ENCODE results near the gene EPC1.
"Not testable (repeated sequence)": the region's sequence is repeated elsewhere in the genome, so short reads cannot be mapped to it uniquely, and the experiment has no call there.

Gene EPC1

GRCh38 chr10:32234471-32234870 is 112.5 kb downstream of the EPC1 start:
- no peak overlapping the region for H3K4me3 ChIP-seq (ENCODE audit: low read length)
- TF ChIP-seq ZNF274 (IDR thresholded peaks at IDR 0.05; ENCODE audit: low read depth, low read length): no peak

DNA sequence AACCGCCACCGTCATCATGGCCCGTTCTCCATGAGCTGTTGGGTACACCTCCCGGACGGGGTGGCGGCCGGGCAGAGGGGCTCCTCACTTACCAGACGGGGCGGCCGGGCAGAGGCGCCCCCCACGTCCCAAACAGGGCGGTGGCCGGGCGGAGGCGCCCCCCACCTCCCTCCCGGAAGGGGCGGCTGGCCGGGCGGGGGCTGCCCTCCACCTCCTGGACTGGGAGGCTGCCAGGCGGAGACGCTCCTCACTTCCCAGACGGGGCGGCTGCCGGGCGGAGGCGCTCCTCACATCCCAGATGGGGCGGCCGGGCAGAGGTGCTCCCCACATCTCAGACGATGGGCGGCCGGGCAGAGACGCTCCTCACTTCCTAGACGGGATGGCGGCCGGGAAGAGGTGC is 113.6 kb downstream of the EPC1 start:
- not testable (repeated sequence) for H3K4me3 ChIP-seq (ENCODE audit: low read length)

GRCh38 chr10:32232378-32232777 is 114.6 kb downstream of the EPC1 start:
- no peak overlapping the region for H3K4me3 ChIP-seq (ENCODE audit: low read length)
- TF ChIP-seq ZNF274 (IDR thresholded peaks at IDR 0.05; ENCODE audit: low read depth, low read length): no peak

DNA sequence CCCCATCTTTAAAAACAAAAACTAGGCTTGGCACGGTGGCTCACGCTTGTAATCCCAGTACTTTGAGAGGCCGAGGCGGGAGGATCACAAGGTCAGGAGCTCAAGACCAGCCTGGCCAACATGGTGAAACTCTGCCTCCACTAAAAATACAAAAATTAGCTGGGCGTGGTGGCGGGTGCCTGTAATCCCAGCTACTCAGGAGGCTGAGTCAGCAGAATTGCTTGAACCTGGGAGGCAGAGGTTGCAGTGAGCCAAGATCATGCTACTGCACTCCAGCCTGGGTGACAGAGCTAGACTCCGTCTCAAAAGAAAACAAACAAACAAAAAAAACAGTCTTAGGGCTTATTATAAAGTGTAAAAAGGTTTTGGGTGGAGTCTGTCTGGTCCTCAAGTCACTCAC is 117.2 kb downstream of the EPC1 start:
- H3K4me3 ChIP-seq (ENCODE audit: low read length): not testable (repeated sequence)

- TF ChIP-seq ZNF274 (IDR thresholded peaks at IDR 0.05; ENCODE audit: low read depth, low read length): no peak
- H3K4me3 ChIP-seq (ENCODE audit: low read length): no peak overlapping the region
Measured at GRCh38 chr10:32229170-32229569, 117.8 kb downstream of the EPC1 start.

- no peak for TF ChIP-seq ZNF274 (IDR thresholded peaks at IDR 0.05; ENCODE audit: low read depth, low read length)
- no peak overlapping the region for H3K4me3 ChIP-seq (ENCODE audit: low read length)
Measured at GRCh38 chr10:32227802-32228201, 119.2 kb downstream of the EPC1 start.

DNA sequence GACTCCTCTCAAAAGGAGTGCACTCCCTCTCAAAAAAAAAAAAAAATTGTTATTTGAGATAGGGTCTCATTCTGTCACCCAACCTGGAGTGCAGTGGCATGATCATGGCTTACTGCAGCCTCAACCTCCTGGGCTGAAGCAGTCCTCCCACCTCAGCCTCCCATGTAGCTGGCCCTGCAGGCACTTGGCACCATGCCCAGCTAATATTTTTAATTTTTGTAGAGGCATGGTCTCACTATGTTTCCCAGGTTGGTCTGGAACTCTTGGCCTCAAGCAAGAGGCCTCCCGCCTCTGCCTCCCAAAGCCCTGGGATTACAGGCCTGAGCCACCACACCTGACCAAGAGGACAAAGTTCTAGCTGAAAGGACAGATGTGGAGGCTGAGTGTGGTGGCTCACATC is 120.3 kb downstream of the EPC1 start:
- H3K4me3 ChIP-seq (ENCODE audit: low read length): no peak overlapping the region
- no peak for TF ChIP-seq ZNF274 (IDR thresholded peaks at IDR 0.05; ENCODE audit: low read depth, low read length)

GRCh38 chr10:32225976-32226375 is 121.0 kb downstream of the EPC1 start:
- TF ChIP-seq ZNF274 (IDR thresholded peaks at IDR 0.05; ENCODE audit: low read depth, low read length): no peak
- no peak overlapping the region for H3K4me3 ChIP-seq (ENCODE audit: low read length)

GRCh38 chr10:32222376-32222775 is 124.6 kb downstream of the EPC1 start:
- not testable (repeated sequence) for H3K4me3 ChIP-seq (ENCODE audit: low read length)

- not testable (repeated sequence) for H3K4me3 ChIP-seq (ENCODE audit: low read length)
Measured at GRCh38 chr10:32219156-32219555, 127.8 kb downstream of the EPC1 start.

DNA sequence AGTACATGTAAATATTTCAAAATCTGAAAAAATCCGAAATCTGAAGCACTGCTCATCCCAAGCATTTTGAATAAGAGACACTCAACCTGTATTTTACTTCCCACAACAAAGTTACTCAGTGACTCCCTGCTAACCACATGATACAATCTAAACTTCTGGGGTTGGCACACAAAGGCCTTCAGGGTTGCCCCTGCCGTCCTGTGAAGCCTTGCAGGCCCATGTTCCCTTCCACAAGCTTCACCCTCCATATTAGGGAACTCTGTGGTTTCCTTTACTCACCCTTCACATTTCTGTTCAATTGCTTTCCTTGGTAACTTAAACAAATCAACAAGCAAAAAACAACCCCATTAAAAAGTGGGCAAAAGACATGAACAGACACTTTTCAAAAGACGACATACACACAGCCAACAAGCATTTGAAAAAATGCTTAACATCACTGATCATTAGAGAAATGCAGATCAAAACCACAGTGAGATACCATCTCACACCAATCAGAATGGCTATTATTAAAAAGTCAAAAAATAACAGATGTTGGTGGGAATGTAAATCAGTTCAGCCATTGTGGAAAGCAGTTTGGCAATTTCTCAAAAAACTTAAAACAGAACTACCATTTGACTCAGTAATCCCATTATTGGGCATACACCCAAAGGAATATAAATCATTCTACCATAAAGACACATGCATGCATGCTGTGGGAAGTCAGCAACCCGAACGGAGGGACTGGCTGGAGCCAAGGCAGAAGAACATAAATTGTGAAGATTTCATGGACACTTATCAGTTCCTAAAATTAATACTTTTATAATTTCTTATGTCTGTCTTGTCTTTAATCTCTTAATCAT is 128.5 kb downstream of the EPC1 start:
- H3K4me3 ChIP-seq (ENCODE audit: low read length): not testable (repeated sequence)
